Lung (tissue), 12 donors: ENCODE measurements around the gene ARHGEF16. TPM values are rescaled to one million over a fixed set of nuclear protein-coding genes. Genes with fewer than 3 reads are reported as not detected.

Experiments
- ATAC-seq: fragments of 200-7000 bp; cut with Tn5 transposase; one replicate; pipeline ENCODE4 v1.9.1; 2020; ENCODE audit warnings: moderate number of reproducible peaks; ENCODE audit not compliant: insufficient read depth, low FRiP score
- DNase-seq, 3 donors: peaks; one replicate each; pipeline ENCODE4 v3.0.0-alpha.2; 2013 to 2017
- H3K27ac ChIP-seq, 2 donors: one replicate each; pipeline ENCODE4 v1.5.1; 2013; ENCODE audit warnings: mild to moderate bottlenecking in 2 of 2, moderate library complexity in 2 of 2, control low read depth in 1 of 2, inconsistent platforms in 1 of 2, low read depth in 1 of 2, low read length in 1 of 2
- H3K27me3 ChIP-seq, 3 donors: one replicate each; pipeline ENCODE4 v1.5.1; 2013; ENCODE audit warnings: low read length in 2 of 3; ENCODE audit not compliant: control insufficient read depth in 3 of 3, insufficient read depth in 3 of 3
- H3K36me3 ChIP-seq, 4 donors: one replicate each; pipeline ENCODE4 v1.5.1; 2013; ENCODE audit warnings: low read length in 4 of 4, mild to moderate bottlenecking in 1 of 4, moderate library complexity in 1 of 4; ENCODE audit not compliant: control insufficient read depth in 4 of 4, insufficient read depth in 4 of 4
- H3K4me1 ChIP-seq, 5 donors: one replicate each; pipeline ENCODE4 v1.5.1; 2013; ENCODE audit warnings: low read length in 5 of 5, mild to moderate bottlenecking in 2 of 5, moderate library complexity in 1 of 5; ENCODE audit not compliant: control insufficient read depth in 5 of 5, insufficient read depth in 5 of 5
- H3K4me3 ChIP-seq: one replicate; pipeline ENCODE4 v1.5.1; 2013; ENCODE audit warnings: mild to moderate bottlenecking, control low read depth, moderate library complexity
- H3K9ac ChIP-seq, 2 donors: one replicate each; pipeline ENCODE4 v1.5.1; 2013; ENCODE audit warnings: low read length in 2 of 2, control low read depth in 1 of 2; ENCODE audit not compliant: insufficient read depth in 1 of 2
- H3K9me3 ChIP-seq, 4 donors: one replicate each; pipeline ENCODE4 v1.5.1; 2013; ENCODE audit warnings: low read length in 3 of 4, mild to moderate bottlenecking in 1 of 4, moderate library complexity in 1 of 4; ENCODE audit not compliant: control insufficient read depth in 4 of 4, insufficient read depth in 3 of 4
- CTCF ChIP-seq: IDR thresholded peaks from 2 replicates; pipeline ENCODE4 v1.5.1; 2012; ENCODE audit warnings: mild to moderate bottlenecking; ENCODE audit errors: control extremely low read depth, extremely low read depth
- WGBS, 2 donors: extraction: QIAGEN DNeasy Blood & Tissue Kit; methylation state at CpG; one replicate each; pipeline ENCODE4 v1.1.7; 2013; 5-methylcytosine and 5-hydroxymethylcytosine counted together
- polyA plus RNA-seq, 2 donors: library from polyadenylated mRNA; stranded (reverse); fragments of 200-250 nt; gene quantifications; one replicate each; pipeline ENCODE4 v1.2.1, GENCODE V29; 2013
- total RNA-seq, 2 donors: library from RNA; depleted of rRNA in 1 of 2; stranded (reverse); fragments of >200 nt in 1 of 2; gene quantifications; one replicate each; pipeline ENCODE4 v1.2.1, GENCODE V29; 2014 to 2021
- donor health status: control.
- donor health status: control.
- donor health status: Bipolar disorder and iron deficiency.
- donor health status: healthy.
- donor health status: DM: yes; HTN: yes; CAD: no.

ARHGEF16 gene
- total and polyA plus RNA-seq, 4 donors: 6.5 to 14.8 (median 9.8) TPM

GRCh38 chr1:3519301-3519885 lies 64.9 kb downstream of the ARHGEF16 start:
- H3K36me3 ChIP-seq: peaks cover 0 to 18% (median 4%) of the 10 kb centered on the region in 4 donors
- no peak for DNase-seq
- H3K4me1 ChIP-seq: no peaks in the 10 kb centered on the region

DNA sequence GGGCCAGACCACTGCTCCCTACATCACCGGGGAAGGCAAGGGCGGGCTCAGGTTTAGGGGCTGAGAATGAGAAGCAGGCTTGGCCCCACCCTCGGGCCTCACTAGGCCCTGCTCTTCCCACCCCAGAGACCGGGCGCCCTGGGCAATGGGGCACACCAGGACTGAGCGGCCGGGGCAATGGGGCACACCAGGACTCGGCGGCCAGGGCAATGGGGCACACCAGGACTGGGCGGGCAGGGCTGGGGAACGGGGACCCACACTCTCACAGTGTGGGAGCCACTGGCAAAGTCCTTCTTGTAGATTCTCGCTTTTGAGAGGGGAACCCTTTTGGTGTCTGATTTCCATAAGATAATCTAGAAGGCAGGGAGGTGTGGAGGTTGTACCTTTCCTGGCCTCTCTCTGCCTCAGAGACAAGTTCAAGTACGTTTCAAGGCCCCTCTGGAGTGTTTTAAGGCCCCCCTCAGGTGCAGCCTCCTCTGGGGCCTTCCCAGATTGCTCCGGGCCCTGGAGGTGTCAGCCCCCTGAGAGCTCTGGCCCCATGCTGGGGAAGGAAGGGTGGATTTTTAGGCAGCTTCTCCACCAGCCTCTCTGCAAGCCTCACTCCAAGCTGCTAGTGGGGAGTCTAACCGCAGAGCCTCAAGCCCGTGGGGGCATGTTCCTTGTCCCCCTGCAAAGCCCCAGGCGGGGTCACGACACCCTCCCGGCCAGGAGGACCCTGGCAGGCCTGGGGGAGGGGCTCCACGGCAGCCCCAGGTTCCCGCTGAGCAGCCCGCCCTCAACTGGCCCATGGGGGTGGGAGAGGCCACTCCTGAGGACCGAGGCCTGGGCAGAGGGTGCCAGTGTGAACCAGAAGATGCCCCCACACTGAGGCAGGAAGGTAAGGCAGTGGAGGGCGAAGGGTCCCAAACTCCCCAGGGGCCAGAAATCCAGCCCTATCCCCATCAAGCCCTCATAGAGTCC lies 66.2 kb downstream of the ARHGEF16 start:
- DNase-seq: no peak
- no peak overlapping the region for H3K9ac ChIP-seq
- peaks cover 0 to 14% (median 4%) of the 10 kb centered on the region in 4 donors for H3K36me3 ChIP-seq
- ATAC-seq: no peak
- H3K27me3 ChIP-seq: no peaks in the 10 kb centered on the region
- WGBS, 2 donors: 92% methylated on average over 24 of the region's 24 CpGs
- no peak overlapping the region for H3K4me3 ChIP-seq
- H3K27ac ChIP-seq: no peak overlapping the region
- no peaks in the 10 kb centered on the region for H3K9me3 ChIP-seq
- H3K4me1 ChIP-seq: peaks cover 0 to 2% (median 0%) of the 10 kb centered on the region in 5 donors
- TF ChIP-seq CTCF: no peak

More at GRCh38 chr1:3519301-3519885, 64.9 kb downstream of the ARHGEF16 start:
- Histone ChIP-seq H3K27ac (no peak overlapping the region), H3K9me3 (no peaks in the 10 kb centered on the region), H3K27me3 (no peaks in the 10 kb centered on the region), H3K4me3 (no peak overlapping the region), H3K9ac (no peak overlapping the region)
- 97% methylated on average over 27 of the region's 27 CpGs for WGBS, 2 donors
- no peak for TF ChIP-seq CTCF
- ATAC-seq: no peak

GRCh38 chr1:3521426-3521825 lies 67.0 kb downstream of the ARHGEF16 start:
- no peak for TF ChIP-seq CTCF
- ATAC-seq: no peak
- H3K4me1 ChIP-seq: peaks cover 0 to 2% (median 0%) of the 10 kb centered on the region in 5 donors
- no peak for DNase-seq
- peaks cover 0 to 12% (median 4%) of the 10 kb centered on the region in 4 donors for H3K36me3 ChIP-seq
- 94 to 95% methylated on average over 16 of the region's 16 CpGs for WGBS, 2 donors
- H3K9me3 ChIP-seq: no peaks in the 10 kb centered on the region
- H3K4me3 ChIP-seq: no peak overlapping the region
- no peaks in the 10 kb centered on the region for H3K27me3 ChIP-seq
- no peak overlapping the region for H3K9ac ChIP-seq
- no peak overlapping the region for H3K27ac ChIP-seq
